Placental epithelial cell (primary cell): ENCODE measurements around the gene CHD9. TPM values are rescaled to one million over a fixed set of nuclear protein-coding genes. Genes with fewer than 3 reads are reported as not detected.

Source experiments
- small RNA-seq: library from RNA; depleted of rRNA; stranded (forward); fragments of <200 nt; gene quantifications from one replicate; pipeline ENCODE3, GENCODE V24; 2012
- total RNA-seq: library from RNA; depleted of rRNA; stranded (reverse); fragments of >200 nt; gene quantifications from 2 replicates; pipeline ENCODE4 v1.2.3, GENCODE V29; 2012

CHD9 gene
- 71.0 and 73.4 TPM in 2 replicates for total RNA-seq

GRCh38 chr16:53054670-53055485 is at the start of gene CHD9:
Gene CHD9 (plus strand): TSS chr16:53054991. CDS start chr16:53156090, 101,099 bp downstream.

GRCh38 chr16:53052519-53053501 is 2.0 kb upstream of the CHD9 start, which contains the start of gene CHD9NB:
Gene CHD9NB (minus strand): TSS chr16:53052897. CDS start chr16:53044158, 8,739 bp downstream.

Small RNAs within 50 kb of the gene (small RNA-seq; reads per million reads assigned to genes)
- gene RF01210 (0.14 reads per million), gene RNA5SP427 (not detected)

Other genes starting within 250 kb of the CHD9 start
- gene CHD9NB, start 2.1 kb upstream of the CHD9 start, total RNA-seq = 2.1 and 2.4 TPM in 2 replicates